Stimulated activated CD4-positive, alpha-beta T cell treated with anti-CD3 and anti-CD28 coated beads, Interleukin-2, amount 100 ng/mL, for 24 hours (primary cell): ENCODE results near the gene CAPN11.
"Not testable (repeated sequence)": the region's sequence is repeated elsewhere in the genome, so short reads cannot be mapped to it uniquely, and the experiment has no call there.

Source experiments
- DNase-seq, 2 donors: peaks; one replicate each; pipeline ENCODE4 v3.0.0-alpha.2; 2020

Gene CAPN11

GRCh38 chr6:44230034-44230675 is 71.5 kb downstream of the CAPN11 start:
- DNase-seq: no peak

GRCh38 chr6:44231426-44231825 is 72.8 kb downstream of the CAPN11 start:
- DNase-seq: not testable (repeated sequence)

GRCh38 chr6:44232676-44233566 is 74.3 kb downstream of the CAPN11 start:
- no peak for DNase-seq

GRCh38 chr6:44233567-44234100 is 75.0 kb downstream of the CAPN11 start:
- no peak for DNase-seq
